Fibroblast of lung (primary cell): ENCODE measurements around the gene ETV6.

Experiments
- EZH2 ChIP-seq: IDR thresholded peaks from 2 replicates; pipeline ENCODE4 v1.5.1; 2012; ENCODE audit warnings: low read length, control low read depth, mild to moderate bottlenecking; ENCODE audit errors: missing control alignments
- TF ChIP-seq, protein P1 (sequence below), 2 donors: IDR thresholded peaks in 1 of 2; conservative IDR thresholded peaks in 1 of 2; 1 replicate in 1 of 2; 2 replicates in 1 of 2; pipeline ENCODE4 v1.5.1; 2011 to 2012; ENCODE audit warnings: low read length in 2 of 2, control low read depth in 1 of 2, inconsistent platforms in 1 of 2, low read depth in 1 of 2, mild to moderate bottlenecking in 1 of 2

- TF ChIP-seq, protein P1, sequence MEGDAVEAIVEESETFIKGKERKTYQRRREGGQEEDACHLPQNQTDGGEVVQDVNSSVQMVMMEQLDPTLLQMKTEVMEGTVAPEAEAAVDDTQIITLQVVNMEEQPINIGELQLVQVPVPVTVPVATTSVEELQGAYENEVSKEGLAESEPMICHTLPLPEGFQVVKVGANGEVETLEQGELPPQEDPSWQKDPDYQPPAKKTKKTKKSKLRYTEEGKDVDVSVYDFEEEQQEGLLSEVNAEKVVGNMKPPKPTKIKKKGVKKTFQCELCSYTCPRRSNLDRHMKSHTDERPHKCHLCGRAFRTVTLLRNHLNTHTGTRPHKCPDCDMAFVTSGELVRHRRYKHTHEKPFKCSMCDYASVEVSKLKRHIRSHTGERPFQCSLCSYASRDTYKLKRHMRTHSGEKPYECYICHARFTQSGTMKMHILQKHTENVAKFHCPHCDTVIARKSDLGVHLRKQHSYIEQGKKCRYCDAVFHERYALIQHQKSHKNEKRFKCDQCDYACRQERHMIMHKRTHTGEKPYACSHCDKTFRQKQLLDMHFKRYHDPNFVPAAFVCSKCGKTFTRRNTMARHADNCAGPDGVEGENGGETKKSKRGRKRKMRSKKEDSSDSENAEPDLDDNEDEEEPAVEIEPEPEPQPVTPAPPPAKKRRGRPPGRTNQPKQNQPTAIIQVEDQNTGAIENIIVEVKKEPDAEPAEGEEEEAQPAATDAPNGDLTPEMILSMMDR (conservative IDR thresholded peaks at IDR 0.05 in 1 of 2, IDR thresholded peaks at IDR 0.05 in 1 of 2; ENCODE audit: low read depth in 1 of 2, low read length in 2 of 2): no peak
- no peak for TF ChIP-seq EZH2
Observed at GRCh38 chr12:11630046-11630706, 19.3 kb upstream of the ETV6 start.
